PC-9 (cell line): Measurements from ENCODE around the gene TSR3.

ENCODE experiments used
- CTCF ChIP-seq: fragments of 200-600 bp; sonication (generic); conservative IDR thresholded peaks from 2 replicates; pipeline ENCODE4 v1.6.1; 2017; ENCODE audit warnings: mixed run types, antibody characterized with exemption, mild to moderate bottlenecking, moderate library complexity
- EZH2 ChIP-seq: fragments of 200-600 bp; sonication (generic); IDR thresholded peaks from 2 replicates; pipeline ENCODE4 v1.8.0; 2017; ENCODE audit warnings: antibody characterized with exemption, low read depth

GRCh38 chr16:1324286-1324826, 27.3 kb downstream of the TSR3 start:
- TF ChIP-seq CTCF (no peak), EZH2 (no peak)
